Hepatocyte (in vitro differentiated cells): ENCODE measurements around the gene NYNRIN.

ENCODE experiments used
- EZH2 ChIP-seq: fragments of 200-600 bp; sonication (generic); IDR thresholded peaks from 2 replicates; pipeline ENCODE4 v1.6.1; 2016; ENCODE audit warnings: antibody characterized with exemption, mild to moderate bottlenecking, borderline replicate concordance
- EZH2phosphoT487 ChIP-seq: fragments of 200-600 bp; sonication (generic); IDR thresholded peaks from one replicate; pipeline ENCODE4 v1.6.1; 2018; ENCODE audit warnings: antibody characterized with exemption, mild to moderate bottlenecking, low read depth, moderate library complexity; ENCODE audit not compliant: unreplicated experiment, severe bottlenecking
- TF ChIP-seq, protein P1 (sequence below): fragments of 200-600 bp; sonication (generic); IDR thresholded peaks from 2 replicates; pipeline ENCODE4 v1.5.1; 2016; ENCODE audit warnings: antibody characterized with exemption, mild to moderate bottlenecking; ENCODE audit not compliant: poor library complexity

GRCh38 chr14:24441904-24442239 is 43.1 kb downstream of the NYNRIN start:
- TF ChIP-seq, protein P1, sequence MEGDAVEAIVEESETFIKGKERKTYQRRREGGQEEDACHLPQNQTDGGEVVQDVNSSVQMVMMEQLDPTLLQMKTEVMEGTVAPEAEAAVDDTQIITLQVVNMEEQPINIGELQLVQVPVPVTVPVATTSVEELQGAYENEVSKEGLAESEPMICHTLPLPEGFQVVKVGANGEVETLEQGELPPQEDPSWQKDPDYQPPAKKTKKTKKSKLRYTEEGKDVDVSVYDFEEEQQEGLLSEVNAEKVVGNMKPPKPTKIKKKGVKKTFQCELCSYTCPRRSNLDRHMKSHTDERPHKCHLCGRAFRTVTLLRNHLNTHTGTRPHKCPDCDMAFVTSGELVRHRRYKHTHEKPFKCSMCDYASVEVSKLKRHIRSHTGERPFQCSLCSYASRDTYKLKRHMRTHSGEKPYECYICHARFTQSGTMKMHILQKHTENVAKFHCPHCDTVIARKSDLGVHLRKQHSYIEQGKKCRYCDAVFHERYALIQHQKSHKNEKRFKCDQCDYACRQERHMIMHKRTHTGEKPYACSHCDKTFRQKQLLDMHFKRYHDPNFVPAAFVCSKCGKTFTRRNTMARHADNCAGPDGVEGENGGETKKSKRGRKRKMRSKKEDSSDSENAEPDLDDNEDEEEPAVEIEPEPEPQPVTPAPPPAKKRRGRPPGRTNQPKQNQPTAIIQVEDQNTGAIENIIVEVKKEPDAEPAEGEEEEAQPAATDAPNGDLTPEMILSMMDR = no peak
- no peak for TF ChIP-seq EZH2
- no peak for TF ChIP-seq EZH2phosphoT487
